ENCODE measurements around the gene DCUN1D3. TPM values are rescaled to one million over a fixed set of nuclear protein-coding genes. Genes with fewer than 3 reads are reported as not detected.
"Not testable (repeated sequence)": the region's sequence is repeated elsewhere in the genome, so short reads cannot be mapped to it uniquely, and the experiment has no call there.

Gene DCUN1D3
- total RNA-seq, 1 donor from 2014 or later: 14.6 TPM

DNA sequence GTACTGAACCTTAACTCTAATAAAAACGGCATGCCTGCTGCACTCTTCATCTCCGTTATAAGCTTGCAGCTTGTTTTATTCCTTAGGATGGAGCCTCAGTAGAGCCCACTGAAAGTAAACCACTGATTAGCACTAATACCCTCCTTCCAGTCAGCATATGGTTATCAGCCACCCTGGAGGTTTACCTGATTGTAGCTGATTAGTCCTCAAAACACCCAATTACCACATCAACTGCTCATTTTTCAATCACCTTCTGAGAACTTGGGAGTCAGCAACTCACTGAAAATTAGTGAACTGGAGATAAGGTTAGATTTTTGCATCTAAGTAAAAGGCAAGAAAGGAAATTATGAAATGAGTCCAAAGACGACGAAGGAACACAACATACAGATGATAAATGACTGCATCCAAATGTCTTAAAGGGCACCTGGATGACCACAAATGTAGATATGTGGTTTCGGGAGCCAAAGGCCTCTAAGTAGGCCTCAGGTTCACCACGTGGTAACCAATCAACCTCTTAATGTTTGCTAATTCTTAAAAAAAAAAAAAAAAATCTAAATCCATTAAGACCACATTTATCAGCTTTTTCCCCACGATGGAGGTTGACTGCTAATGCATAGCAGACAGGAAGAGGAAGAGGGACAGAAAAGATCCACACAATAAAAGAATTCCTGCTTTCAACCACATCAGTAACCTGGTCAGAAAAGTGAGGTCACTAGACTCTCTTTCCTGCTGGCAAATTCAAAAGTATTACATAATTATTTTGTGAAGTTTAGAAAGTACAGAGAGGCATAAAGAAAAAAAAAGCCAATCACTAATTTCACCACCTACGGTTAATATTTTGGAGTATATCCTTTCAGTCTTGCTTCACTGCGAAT is 28.0 kb downstream of the DCUN1D3 start:
- DNase-seq: no peak
- ATAC-seq (ENCODE audit: poor library complexity): no peak
- intact Hi-C loops (cut with DNase I): no loop called here

DNA sequence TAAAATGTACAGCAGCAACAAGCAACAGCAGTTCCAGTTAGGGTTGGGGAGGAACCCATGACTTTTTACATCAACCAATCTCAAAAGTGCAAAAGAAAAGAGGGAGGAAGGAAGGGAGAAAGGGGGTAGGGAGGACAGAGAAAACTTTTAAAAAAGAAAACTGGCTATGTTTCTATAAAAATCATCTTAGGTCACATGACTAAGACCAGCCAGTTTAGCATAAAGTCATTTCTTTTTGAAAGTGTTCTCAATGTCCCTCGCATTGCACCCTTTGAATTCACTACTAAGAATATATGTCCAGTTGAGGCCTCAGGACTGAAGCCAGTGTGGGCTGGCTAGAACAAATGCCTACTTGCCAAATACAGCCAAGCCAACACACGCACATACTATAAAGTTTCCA is 28.9 kb downstream of the DCUN1D3 start:
- DNase-seq: no peak
- ATAC-seq (ENCODE audit: poor library complexity): no peak
- intact Hi-C loops (cut with DNase I): no loop called here

DNA sequence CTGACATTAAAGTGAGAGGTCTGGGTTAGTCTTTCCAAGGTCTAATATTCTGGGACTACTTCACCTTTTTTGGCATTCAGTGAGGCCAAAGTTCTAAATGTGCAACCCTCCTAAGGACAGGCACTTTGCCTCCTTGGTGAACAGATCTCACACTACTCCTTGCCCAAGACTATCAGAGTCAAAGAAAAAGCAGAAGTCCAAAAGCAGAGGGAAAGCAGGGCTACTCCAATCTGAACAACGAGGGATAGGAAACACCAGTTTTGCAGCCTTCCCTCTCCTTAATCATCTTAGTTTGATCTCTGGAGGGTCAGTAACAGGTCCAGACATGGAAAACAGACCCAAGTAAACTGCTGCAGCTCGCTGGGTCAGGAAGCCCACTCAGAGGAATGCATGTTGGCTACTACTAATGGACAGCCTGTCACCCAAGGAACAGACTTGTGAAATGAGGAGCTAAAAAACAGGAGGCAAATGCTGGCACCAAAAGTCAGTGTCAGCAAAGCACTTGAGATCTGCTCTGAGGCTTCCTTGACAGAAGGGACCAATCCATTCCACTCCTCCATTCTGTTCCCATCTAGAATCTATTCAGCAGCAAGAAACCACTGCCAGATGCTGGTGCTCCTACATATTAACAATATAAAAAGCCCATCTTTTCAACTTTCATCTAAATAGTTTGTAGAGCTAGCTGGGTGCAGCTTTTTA is 29.9 kb downstream of the DCUN1D3 start:
- ATAC-seq (ENCODE audit: poor library complexity): no peak
- intact Hi-C loops (cut with DNase I): no loop called here
- no peak for DNase-seq

DNA sequence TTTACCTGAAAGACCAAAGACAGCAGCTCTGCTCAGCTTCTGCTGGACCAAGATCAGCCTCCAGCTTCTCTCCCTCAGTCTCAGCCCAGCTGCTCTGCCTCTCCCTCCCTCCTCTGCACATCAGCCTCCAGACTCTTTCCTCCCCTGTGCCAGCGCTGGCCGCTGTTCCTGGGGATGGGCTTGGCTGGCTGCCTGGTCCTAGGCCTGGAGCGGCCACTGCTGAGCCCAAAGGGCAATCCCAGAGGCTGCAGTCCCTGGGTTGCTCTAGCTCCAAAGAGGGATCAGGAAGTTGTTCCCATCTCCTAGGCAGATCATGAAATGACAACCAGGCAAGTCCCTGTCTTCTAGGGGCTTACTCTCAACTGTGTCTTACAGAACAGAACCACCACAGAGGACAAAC is 31.3 kb downstream of the DCUN1D3 start:
- intact Hi-C loops (cut with DNase I): no loop called here
- peak; percentile 95 for DNase-seq
- ATAC-seq (ENCODE audit: poor library complexity): peak; percentile 92

DNA sequence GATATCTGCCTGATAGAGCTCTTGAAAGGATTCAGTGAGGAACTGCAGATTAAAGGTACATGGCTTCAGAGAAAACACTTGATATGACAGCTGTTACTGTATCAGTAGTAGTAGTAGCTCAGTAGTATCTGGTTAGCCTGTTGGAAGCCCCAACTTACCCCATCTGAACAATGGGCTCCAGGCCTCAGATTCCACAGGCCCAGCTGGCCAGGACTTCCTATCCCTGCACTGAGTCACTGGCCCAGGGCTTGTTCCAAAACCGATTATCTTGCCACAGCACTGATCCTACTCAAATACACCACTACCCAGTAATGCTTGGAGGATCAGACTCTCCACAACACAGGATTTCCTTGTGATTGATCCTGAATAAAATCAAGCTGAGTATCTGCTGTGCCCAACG is 32.6 kb downstream of the DCUN1D3 start:
- no peak for ATAC-seq (ENCODE audit: poor library complexity)
- no peak for DNase-seq
- intact Hi-C loops (cut with DNase I): no loop called here

DNA sequence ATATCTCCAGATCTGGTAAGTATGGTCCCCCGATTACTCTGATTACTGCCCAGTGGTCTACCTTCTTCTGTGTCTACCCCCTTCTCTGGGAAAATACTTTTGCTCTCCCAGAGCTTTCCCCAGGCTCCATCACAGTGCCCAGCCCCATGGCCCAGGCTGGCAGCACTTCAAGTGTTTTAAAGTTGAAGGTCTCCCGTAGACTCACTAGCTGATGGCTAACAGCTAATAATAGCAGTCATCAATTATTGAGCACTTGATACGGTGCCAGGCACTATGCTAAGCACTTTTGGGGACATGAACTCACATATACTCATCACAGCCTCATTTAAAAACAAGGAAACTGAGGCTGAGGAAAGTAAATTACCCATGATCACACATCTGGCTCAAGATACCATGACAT is 33.4 kb downstream of the DCUN1D3 start:
- DNase-seq (no peak), ATAC-seq (ENCODE audit: poor library complexity) (peak; percentile 61)
- intact Hi-C loops (cut with DNase I): no loop called here

DNA sequence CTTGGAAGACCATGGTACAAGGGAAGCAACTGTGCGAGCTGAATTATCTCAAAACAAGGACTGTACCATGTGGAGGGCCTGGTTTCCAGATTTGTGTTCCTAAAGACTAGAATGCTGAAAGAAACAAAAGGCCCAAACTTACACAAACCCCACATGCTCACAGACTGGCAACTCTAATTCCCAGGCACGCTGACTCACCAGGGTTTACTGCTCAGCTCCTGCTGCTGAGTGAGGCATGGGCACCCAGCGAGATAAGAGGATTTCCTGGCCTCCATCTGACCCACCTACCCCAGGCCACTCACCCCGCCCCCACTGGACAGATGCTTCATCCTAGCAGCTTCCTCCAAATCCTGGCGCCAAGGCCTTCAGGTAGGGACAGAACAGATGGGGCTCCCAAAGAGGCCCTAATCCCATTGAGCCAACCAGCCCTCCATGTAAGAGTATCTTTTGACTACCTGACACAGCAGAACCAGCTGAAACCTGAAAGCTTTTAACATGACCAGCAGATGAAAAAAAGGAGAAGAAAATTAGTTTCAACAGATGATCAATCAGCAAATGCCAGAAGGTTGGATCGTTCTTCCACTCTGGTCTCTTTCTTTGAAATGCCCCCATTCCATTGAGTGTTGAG is 33.9 kb downstream of the DCUN1D3 start:
- intact Hi-C loops (cut with DNase I): no loop called here
- DNase-seq (peak; percentile 57), ATAC-seq (ENCODE audit: poor library complexity) (no peak)

DNA sequence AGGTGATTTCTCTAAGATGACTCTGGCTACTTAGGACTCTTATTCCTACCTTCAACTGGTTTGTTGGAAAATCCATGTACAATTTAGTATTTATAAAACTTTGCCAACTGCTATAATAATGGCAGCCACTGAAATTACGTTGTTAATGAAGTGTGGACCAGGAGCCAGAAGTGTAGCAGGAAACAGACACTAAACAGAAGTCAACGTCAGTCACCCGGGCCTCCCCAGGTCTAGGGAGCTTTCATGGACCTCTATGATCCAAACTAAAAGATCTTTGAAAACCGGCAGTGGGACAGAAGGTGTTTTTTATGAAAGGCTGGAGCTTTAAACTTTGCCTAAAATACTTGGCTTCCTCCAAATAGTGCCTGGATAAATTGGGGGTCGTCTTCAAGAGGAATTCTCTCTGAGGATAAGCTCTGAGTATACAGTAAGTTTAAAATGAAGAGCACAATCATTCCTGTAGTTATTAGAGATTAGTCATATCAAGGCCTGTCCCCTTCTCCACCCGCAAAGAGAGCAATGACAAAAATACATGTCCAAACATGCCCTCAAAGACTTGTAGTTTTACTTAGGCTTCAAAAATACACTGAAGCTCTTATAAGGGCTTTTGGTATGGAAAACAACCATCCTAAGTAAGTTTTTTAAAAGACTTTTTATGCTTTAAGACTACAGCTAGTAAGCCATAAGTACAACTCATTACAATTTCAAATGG is 34.6 kb downstream of the DCUN1D3 start:
- DNase-seq (no peak), ATAC-seq (ENCODE audit: poor library complexity) (no peak)
- intact Hi-C loops (cut with DNase I): no loop called here

DNA sequence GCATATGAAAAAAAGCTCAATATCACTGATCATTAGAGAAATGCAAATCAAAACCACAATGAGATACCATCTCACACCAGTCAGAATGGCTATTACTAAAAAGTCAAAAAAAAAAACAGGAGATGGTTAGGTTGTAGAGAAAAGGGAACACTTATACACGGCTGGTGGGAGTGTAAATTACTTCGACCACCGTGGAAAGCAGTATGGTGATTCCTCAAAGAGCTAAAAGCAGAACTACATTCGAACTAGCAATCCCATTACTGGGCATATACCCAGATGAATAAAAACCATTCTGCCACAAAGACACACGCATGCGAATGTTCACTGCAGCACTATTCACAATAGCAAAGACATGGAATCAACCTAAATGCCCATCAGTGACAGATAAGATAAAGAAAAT is 35.8 kb downstream of the DCUN1D3 start:
- DNase-seq; intact Hi-C loops (cut with DNase I); ATAC-seq (ENCODE audit: poor library complexity): not testable (repeated sequence)

DNA sequence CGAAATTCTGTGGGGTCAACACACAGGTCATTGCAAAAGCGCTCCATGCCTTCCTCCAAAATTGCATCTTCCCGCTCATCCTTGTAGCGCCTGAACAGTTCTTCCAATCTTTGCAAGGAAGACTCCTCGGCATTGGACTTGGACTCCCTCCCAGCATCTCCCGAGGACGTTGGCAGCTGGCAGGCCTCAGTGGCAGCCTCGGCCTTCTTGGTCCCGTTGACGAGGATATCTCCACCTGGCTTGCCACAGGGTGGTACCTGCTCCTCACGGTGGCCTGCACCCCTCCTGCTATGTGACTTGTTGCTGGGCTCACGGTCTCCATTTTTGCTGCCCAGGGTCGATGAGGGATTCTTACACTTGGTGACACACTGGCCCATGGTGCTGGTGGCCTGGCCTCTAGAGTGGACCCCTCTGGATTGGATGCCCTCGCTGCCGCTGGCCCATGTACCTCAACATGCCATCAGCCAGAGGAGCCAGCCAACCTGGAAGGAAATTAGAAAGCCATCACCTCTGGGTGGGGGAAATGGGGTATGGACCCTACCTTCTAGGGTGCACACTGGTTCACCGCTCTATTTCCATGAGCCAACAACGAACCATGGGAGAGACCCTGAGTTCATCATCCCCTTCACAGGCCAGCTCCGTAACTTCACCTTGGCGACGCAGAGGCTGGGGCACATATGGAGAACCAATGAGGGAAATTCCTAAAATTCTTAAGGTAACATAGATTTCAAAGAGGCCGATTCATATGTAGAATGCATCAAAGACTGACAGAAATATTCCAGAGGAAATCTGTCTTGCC is 37.8 kb downstream of the DCUN1D3 start:
- intact Hi-C loops (cut with DNase I): no loop called here
- DNase-seq (no peak), ATAC-seq (ENCODE audit: poor library complexity) (no peak)

DNA sequence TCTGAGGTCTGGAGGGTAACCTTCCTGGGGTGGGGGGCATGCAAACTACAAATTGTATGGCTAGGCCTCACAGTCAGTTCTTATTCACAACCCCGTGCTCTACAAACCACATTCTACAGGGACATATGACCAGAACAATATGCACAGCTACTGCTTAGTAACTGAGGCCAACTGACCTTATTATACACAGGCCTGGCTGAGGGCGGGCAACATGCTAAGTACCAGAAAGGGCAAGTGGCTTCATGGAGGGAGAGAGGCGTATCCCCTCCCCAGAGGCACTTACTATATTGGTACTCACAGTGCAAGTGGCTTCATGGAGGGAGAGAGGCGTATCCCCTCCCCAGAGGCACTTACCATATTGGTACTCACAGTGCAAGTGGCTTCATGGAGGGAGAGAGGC is 39.2 kb downstream of the DCUN1D3 start:
- DNase-seq; ATAC-seq (ENCODE audit: poor library complexity); intact Hi-C loops (cut with DNase I): not testable (repeated sequence)

DNA sequence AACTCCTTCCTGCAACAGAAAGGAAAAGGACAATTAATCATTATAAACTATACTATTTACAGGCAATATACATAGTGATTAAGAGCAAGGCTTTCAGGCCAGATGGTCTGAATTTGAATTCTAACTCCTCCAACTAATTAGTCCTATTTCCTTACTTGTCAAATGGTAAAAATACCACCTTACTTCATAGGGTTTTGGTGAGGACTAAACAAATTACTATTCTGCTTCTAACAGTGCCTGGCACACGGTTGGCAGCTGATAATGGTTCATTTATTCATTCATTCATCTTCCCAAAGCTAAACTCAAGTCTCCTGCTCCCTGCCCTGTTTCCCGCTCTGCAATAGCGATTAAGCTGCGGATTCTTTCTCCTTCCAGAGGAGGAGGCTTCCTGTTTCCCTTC is 39.8 kb downstream of the DCUN1D3 start:
- intact Hi-C loops (cut with DNase I): no loop called here
- DNase-seq (no peak), ATAC-seq (ENCODE audit: poor library complexity) (no peak)

DNA sequence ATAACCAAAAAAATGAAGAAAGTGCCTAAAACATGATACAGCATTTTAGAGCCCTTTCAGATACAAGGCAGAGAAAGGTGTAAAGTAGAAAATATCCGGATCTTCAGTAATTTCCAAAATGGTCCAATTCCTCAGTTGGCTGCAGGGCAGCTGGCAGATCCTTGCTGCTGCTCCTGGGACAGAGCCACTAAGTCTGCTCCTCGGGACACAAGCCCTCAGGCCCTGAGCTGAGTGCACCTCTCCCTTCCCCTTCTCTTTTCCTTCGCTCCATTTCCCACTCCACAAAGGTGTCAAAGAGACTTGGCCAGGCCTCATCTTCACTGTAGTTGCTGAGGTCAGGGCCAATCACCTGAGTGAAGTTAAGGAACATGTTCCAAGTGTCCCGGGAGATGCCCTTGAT is 40.5 kb downstream of the DCUN1D3 start:
- intact Hi-C loops (cut with DNase I): no loop called here
- peak; percentile 63 for ATAC-seq (ENCODE audit: poor library complexity)
- DNase-seq: no peak

DNA sequence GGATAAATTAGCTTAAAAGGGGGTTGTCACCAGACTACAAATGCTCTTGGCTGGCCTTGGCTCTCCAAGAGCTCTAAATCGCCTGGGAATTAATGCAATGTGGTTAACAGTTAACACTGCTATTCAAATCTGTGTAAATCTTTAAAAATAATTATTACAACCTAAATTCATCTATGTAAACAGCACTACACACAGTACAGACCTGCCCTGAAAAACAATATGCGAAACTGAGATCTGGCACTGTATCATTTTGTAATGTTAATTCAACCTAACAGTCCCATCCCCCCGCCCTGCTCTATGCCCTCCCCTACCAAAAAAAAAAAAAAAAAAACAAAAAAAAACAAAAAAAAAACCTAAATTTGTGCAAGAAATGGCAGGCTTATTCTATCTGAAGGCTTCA is 40.9 kb downstream of the DCUN1D3 start:
- intact Hi-C loops (cut with DNase I): no loop called here
- ATAC-seq (ENCODE audit: poor library complexity) (no peak), DNase-seq (no peak)

DNA sequence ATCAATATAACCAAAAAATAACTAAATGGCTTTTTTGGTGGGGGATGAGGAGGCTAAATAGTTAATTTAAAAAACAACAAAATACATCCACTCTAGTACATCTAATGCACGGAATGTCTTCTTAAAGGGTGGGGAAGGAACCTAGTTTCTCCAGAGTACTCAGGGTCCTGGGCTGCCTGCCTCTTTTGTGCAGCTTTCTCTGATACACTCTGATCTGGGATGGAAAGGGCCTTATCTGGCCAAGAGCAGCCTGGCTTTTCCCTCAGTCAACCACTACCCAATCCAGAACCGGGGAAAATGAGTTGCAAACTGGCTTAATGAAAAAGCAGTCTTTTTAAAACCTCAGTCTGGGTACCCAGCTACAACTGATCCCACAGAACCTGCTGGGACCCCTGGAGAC is 42.9 kb downstream of the DCUN1D3 start:
- intact Hi-C loops (cut with DNase I): no loop called here
- ATAC-seq (ENCODE audit: poor library complexity): no peak
- DNase-seq: no peak

DNA sequence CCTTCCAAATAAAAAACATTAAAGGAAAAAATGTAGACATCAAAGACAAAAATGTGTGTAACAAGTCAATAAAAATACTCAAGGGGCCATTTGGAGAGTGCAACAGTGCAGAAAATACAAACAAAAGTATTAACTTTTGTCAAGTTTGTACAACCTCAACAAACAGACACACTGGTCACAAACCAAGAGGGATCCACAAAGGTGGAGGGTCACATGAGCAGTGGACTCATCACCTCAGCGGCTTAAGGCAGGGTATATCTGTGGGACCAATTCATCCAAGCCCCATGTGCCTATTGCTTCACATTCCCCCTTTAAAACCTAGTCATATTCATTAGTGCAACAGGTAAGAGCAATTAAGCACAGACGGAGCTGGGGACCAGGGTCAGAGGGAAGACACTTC is 45.2 kb downstream of the DCUN1D3 start:
- ATAC-seq (ENCODE audit: poor library complexity): no peak
- intact Hi-C loops (cut with DNase I): loop anchor here (5.0 kb wide), 2 partner anchors 47 to 62 kb away; partner anchors contain the start of genes DCUN1D3 and LYRM1
- no peak for DNase-seq

DNA sequence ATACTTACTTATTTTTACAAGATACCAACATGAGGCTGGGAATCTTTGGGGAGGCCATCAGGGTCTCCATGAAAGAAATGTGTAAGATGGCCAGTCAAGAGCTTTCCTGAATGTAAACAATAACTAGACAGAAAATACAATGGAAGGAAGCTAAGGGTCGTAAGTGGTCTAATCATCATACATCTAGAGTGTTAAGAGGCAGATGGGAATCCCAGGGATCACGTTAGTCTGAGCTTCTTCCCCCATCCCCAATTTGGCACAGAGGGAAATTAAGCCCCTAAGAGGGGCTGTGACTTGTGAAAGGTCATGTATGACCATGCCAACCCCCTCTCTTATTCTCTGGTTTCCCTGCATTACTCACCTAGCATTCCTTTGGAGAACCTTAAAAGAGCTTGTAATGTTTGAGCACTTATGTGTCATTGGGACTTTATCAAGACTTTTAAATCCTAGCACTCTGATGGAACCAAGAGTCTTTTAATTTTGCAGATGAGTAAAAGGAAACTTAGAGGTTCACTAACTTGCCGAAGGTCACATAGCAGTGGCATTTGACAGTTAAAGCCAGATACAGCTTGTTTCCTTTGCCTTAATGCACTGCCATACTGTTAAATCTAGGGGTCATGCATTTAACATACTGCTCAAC is 46.1 kb downstream of the DCUN1D3 start:
- ATAC-seq (ENCODE audit: poor library complexity): no peak
- intact Hi-C loops (cut with DNase I): loop anchor here (5.0 kb wide), 2 partner anchors 48 to 63 kb away; partner anchors contain the start of genes DCUN1D3 and LYRM1
- no peak for DNase-seq

DNA sequence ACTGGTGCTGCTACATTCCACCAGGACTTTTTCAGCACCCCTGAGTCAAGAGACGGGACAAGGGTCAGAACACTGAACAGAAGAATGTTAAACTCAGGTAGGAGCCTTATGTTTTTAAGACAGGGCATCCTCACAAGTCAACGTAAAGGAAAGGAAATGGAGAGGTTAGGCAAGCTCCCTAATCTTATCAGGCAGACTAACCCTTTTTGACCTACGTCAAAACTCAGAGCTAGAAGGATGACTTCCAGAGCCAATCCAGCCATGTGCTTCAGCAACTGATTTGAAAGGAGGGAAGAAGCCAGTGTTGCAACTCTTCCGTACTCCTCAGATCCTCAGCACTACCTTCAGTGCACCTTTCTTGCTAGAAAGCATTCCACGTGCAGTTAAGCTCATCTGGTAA is 47.0 kb downstream of the DCUN1D3 start:
- ATAC-seq (ENCODE audit: poor library complexity) (peak; percentile 13), DNase-seq (no peak)
- intact Hi-C loops (cut with DNase I): loop anchor here (5.0 kb wide), 2 partner anchors 49 to 64 kb away; partner anchors contain the start of genes DCUN1D3 and LYRM1
